Bronchial epithelial cell (primary cell): ENCODE measurements around the gene PGP. TPM values are rescaled to one million over a fixed set of nuclear protein-coding genes. Genes with fewer than 3 reads are reported as not detected.

ENCODE experiments used
- DNase-seq: peaks from one replicate; pipeline ENCODE4 v3.0.0-alpha.2; 2010; ENCODE audit warnings: low read depth
- FAIRE-seq: peaks from 2 replicates; lab custom pipeline; 2011; peaks lifted over from hg19 to GRCh38; lab: Jason Lieb, UNC
- H3K27me3 ChIP-seq: 2 replicates; pipeline ENCODE4 v1.5.1; 2011; ENCODE audit warnings: low read length; ENCODE audit not compliant: control insufficient read depth, insufficient read depth
- H3K36me3 ChIP-seq: 2 replicates; pipeline ENCODE4 v1.5.1; 2011; ENCODE audit warnings: low read length; ENCODE audit not compliant: control insufficient read depth, insufficient read depth
- H3K4me3 ChIP-seq: 2 replicates; pipeline ENCODE4 v1.5.1; 2011; ENCODE audit warnings: mild to moderate bottlenecking, low read depth, low read length, control low read depth
- total RNA-seq: library from RNA; depleted of rRNA; stranded (reverse); fragments of >200 nt; gene quantifications from 2 replicates; pipeline ENCODE4 v1.2.1, GENCODE V29; 2014
- TF ChIP-seq, protein P1 (sequence below): IDR thresholded peaks from 2 replicates; pipeline ENCODE4 v1.5.1; 2011; ENCODE audit warnings: mild to moderate bottlenecking, moderate library complexity, low read length, control low read depth, inconsistent platforms; ENCODE audit not compliant: insufficient read depth, severe bottlenecking

The PGP gene
- total RNA-seq, 1 donor from 2014 or later: 9.5 TPM

DNA sequence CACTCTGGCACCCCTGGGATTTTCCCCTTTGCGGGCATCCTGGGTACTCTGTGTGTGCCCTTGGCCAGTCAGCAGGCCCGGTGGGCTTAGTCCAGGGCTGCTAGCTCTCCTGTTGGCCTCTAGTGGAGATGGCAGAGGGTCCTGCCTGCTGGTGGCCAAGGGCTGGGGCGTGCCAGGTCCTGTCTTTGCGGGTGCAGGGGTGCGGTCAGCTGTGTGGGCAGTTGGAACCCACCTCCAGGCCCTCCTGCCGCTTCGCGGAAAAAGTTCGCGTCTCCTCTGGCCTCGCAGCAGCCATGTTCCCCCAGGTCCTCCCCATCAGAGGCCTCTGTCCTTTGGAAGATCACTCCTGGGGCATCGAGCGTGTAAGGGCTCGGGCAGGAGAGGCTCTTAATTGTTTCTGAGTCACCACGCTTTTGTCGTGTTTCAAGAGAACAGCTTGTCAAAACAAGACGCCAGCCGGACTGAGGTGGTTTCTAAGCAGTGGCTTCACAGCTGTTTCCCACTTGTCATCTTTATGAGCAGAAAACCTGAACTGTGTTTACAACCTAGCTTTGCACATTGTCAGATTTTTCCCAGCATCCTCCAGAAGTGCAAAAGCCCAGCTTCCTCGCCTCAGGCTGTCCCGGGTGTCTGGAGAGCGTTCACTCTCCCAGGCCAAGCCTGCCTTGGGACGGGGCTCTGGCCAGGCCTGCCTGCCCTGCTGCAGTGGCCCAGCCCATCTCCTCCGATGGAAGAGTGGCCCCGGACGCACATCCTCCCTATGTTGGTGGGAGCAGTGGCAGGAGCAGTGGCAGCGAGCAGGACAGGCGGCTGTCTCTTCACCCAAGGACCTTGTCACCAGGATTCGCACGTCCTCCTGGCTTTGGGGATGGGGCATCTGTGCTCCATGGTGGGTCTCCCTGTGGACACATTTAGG lies 16.6 kb upstream of the PGP start:
- FAIRE-seq (peak; percentile 55), DNase-seq (peak; percentile 62)
- TF ChIP-seq, protein P1, sequence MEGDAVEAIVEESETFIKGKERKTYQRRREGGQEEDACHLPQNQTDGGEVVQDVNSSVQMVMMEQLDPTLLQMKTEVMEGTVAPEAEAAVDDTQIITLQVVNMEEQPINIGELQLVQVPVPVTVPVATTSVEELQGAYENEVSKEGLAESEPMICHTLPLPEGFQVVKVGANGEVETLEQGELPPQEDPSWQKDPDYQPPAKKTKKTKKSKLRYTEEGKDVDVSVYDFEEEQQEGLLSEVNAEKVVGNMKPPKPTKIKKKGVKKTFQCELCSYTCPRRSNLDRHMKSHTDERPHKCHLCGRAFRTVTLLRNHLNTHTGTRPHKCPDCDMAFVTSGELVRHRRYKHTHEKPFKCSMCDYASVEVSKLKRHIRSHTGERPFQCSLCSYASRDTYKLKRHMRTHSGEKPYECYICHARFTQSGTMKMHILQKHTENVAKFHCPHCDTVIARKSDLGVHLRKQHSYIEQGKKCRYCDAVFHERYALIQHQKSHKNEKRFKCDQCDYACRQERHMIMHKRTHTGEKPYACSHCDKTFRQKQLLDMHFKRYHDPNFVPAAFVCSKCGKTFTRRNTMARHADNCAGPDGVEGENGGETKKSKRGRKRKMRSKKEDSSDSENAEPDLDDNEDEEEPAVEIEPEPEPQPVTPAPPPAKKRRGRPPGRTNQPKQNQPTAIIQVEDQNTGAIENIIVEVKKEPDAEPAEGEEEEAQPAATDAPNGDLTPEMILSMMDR: no peak
- Histone ChIP-seq H3K36me3 (peaks cover 39% of the 10 kb centered on the region), H3K27me3 (peaks cover 4% of the 10 kb centered on the region), H3K4me3 (no peak overlapping the region)

DNA sequence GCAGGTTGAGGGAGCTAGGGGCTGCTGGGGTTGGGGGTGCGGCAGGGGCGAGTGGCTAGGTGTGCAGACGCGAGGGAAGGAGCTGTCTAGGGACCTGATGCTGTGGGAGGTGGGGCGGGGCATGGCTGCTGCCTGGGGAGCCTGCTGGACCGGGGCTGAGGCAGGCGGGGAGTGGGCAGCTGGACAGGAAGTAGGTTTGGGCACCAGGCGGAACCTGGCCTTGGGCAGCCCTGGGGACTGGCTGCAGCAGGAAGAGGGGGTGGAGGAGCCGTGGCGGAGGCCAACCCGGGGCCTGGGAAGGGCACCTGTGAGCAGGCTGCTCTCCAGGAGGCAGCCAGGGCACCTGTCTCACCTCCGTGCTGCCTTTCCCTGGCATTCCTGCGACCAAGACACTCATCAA lies 15.7 kb upstream of the PGP start:
- no peak for FAIRE-seq
- H3K4me3 ChIP-seq: no peak overlapping the region
- peaks cover 37% of the 10 kb centered on the region for H3K36me3 ChIP-seq
- TF ChIP-seq, protein P1: no peak
- H3K27me3 ChIP-seq: no peaks in the 10 kb centered on the region
- DNase-seq: no peak

DNA sequence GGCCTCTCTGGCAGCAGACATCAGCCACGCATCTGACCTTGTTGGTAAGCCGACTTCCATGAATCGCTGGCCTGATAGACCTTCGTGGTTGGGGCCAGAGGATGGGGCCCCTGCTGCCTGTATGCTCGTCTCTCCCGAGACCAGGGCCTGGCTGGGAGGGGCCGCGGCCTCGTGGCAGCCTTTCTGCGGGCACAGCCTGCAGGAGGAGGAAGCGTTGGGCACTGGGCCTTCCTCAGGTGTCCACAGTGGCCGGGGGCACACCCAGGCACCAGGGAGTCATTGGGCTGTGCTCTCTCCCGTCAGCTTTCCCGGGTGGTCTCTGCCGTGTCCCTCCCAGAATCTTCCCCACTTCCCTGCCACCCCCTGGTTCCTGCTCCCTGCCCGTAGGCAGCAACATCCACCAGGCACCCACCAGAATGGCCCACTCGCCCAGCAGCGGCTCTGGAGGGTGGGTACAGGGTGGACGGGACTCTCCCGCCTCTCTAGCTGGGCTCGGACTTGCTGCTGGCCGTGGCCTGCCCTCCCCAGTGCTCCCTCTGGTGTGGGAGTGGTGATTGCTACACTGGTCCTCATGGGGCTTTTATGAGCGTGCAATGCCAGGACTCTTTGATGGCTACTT lies 15.1 kb upstream of the PGP start:
- TF ChIP-seq, protein P1: no peak
- no peak for FAIRE-seq

DNA sequence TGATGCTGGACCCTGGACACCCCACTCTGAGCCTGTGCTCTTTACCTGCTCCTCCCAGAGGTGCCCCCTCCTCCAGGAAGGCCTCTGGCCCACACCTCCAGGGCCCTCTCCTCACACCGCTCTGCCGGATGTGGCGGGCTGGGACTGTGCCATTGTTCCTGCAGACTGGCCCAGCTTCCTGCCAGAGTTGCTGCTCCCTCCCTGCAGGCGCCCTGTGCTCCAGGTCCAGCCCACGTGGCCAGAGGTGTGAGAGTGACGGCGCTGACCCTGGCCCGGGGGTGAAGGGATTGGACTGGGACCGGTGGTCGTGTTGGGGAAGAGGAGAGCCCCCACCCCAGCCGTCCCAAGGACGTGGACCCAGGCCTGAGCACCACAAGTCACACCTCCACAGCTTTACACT lies 14.5 kb upstream of the PGP start:
- FAIRE-seq: no peak
- Histone ChIP-seq H3K4me3 (no peak overlapping the region), H3K27me3 (no peaks in the 10 kb centered on the region), H3K36me3 (peaks cover 33% of the 10 kb centered on the region)
- TF ChIP-seq, protein P1: no peak
- DNase-seq: no peak

More for the DNA sequence above, 15.1 kb upstream of the PGP start:
- DNase-seq: no peak
- Histone ChIP-seq H3K27me3 (no peaks in the 10 kb centered on the region), H3K4me3 (no peak overlapping the region), H3K36me3 (peaks cover 35% of the 10 kb centered on the region)

DNA sequence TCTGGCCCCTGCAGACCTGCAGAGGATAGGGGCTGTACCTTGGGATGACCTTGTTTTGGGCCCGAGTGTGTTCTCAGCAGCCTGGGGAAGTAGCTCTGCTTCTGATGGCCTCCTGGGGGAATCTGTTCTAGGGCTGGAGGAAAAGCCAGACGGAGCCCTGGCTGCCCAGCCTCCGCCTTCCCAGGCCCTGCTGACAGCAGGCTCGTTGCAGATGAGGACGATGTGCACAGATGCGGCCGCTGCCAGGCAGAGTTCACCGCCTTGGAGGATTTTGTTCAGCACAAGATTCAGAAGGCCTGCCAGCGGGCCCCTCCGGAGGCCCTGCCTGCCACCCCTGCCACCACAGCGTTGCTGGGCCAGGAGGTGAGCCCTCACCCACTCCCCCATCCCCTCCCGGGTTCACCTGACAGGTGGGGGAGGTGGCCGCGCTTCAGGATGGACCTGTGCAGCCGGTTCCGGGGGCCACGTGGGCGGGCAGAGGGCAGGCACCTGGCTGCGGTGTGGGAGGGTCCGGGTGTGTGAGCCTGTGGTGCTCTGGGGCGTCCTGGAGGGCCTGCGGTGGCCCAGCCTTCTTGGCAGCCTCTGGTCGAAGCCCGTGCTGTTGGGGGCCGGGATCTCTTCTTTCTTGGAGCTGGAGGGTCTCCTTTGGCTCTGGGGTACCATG lies 13.7 kb upstream of the PGP start:
- Histone ChIP-seq H3K27me3 (no peaks in the 10 kb centered on the region), H3K36me3 (peaks cover 31% of the 10 kb centered on the region), H3K4me3 (no peak overlapping the region)
- no peak for DNase-seq
- TF ChIP-seq, protein P1: no peak
- no peak for FAIRE-seq
